SK-N-MC (cell line): ENCODE data around the gene LRRTM1.

Experiments used
- EZH2 ChIP-seq: fragments of 200-600 bp; sonication (generic); IDR thresholded peaks from one replicate; pipeline ENCODE4 v1.6.1; 2017; ENCODE audit warnings: antibody characterized with exemption
- FOXP2 ChIP-seq: optimal IDR thresholded peaks from 2 replicates; pipeline ENCODE3; 2011; ENCODE audit warnings: mild to moderate bottlenecking, moderate library complexity; ENCODE audit not compliant: insufficient read depth; ENCODE audit errors: extremely low read length, control extremely low read depth
- POLR2AphosphoS5 ChIP-seq: IDR thresholded peaks from 2 replicates; pipeline ENCODE4 v1.6.1; 2012; ENCODE audit warnings: mild to moderate bottlenecking, low read depth, low read length, borderline replicate concordance

GRCh38 chr2:80302001-80302313 lies 2.6 kb downstream of the LRRTM1 start:
- no peak for TF ChIP-seq POLR2AphosphoS5
- TF ChIP-seq EZH2: no peak
- TF ChIP-seq FOXP2: no peak
